ENCODE data around the gene SOAT1. TPM values are rescaled to one million over a fixed set of nuclear protein-coding genes. Genes with fewer than 3 reads are reported as not detected.
"Not testable (repeated sequence)": the region's sequence is repeated elsewhere in the genome, so short reads cannot be mapped to it uniquely, and the experiment has no call there.

Gene SOAT1
- polyA plus RNA-seq, 2 of the 4 experiments (the other 2 are of a cell fraction) = 19.0 to 62.1 TPM

DNA sequence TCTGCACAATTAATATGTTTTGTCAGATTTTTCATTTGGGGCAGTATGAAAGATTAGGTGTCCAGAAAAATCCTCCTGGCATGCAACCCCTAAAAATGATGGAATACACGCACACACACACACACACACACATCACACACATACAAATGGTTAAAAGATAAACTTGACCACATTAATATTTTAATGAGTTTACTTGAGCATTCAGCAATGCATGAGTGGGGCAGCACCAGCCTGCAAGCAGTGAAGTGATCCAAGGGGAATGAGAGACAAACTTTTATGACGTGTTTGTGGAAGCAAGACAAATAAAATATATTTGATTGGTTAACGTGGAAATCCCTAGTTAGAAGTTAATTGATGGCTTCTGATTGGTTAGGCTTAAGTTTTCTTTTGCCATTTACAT is 29.1 kb upstream of the SOAT1 start:
- Histone ChIP-seq H3K27ac (no peak overlapping the region), H3K4me1 (peaks cover 4% of the 10 kb centered on the region; the same call in 1 of the 3 replicates), H3K4me3 (no peak overlapping the region), H3K4me2 (no peak overlapping the region), H3K9me3 (no peaks in the 10 kb centered on the region)
- 44% methylated on average over 3 of the region's 3 CpGs for WGBS (ENCODE audit: missing lambda C conversion rate)
- FAIRE-seq (no peak), ATAC-seq (no peak), DNase-seq (ENCODE audit: low read depth in 1 of 2, low spot score in 1 of 2) (no peak)
- ChIA-PET CTCF (no interaction called here), POLR2A (no interaction called here)
- TF ChIP-seq, protein P1, sequence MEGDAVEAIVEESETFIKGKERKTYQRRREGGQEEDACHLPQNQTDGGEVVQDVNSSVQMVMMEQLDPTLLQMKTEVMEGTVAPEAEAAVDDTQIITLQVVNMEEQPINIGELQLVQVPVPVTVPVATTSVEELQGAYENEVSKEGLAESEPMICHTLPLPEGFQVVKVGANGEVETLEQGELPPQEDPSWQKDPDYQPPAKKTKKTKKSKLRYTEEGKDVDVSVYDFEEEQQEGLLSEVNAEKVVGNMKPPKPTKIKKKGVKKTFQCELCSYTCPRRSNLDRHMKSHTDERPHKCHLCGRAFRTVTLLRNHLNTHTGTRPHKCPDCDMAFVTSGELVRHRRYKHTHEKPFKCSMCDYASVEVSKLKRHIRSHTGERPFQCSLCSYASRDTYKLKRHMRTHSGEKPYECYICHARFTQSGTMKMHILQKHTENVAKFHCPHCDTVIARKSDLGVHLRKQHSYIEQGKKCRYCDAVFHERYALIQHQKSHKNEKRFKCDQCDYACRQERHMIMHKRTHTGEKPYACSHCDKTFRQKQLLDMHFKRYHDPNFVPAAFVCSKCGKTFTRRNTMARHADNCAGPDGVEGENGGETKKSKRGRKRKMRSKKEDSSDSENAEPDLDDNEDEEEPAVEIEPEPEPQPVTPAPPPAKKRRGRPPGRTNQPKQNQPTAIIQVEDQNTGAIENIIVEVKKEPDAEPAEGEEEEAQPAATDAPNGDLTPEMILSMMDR (IDR thresholded peaks at IDR 0.05) = no peak
- no peak for TF ChIP-seq EHMT2 (IDR thresholded peaks at IDR 0.05; ENCODE audit: low read depth)
- no peak for TF ChIP-seq GATA3 (IDR thresholded peaks at IDR 0.05; ENCODE audit: borderline replicate concordance)
- TF ChIP-seq EHF (CRISPR knock-in tag; IDR thresholded peaks at IDR 0.05) = no peak
- no peak for TF ChIP-seq CBX8 (IDR thresholded peaks at IDR 0.05)

- POLR2A ChIA-PET = no interaction called here
- FAIRE-seq (no peak), ATAC-seq (no peak)
Measured at GRCh38 chr1:179269071-179269470, 24.5 kb upstream of the SOAT1 start.

DNA sequence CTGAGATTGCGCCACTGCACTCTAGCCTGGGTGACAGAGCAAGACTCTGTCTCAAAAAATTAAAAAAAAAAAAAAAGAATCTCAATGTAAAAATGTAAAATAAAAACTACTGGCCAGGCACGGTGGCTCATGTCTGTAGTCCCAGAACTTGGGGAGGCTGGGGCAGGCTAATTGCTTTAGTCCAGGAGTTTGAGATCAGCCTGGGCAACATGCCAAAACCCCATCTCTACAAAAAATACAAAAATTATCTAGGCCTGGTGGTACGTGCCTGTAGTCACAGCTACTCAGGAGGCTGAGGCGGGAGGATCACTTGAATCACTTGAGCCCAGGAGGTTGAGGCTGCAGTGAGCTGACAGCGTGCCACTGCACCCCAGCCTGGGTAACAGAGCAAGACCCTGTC is 19.2 kb upstream of the SOAT1 start:
- ATAC-seq; H3K4me2 ChIP-seq; FAIRE-seq; DNase-seq (ENCODE audit: low read depth in 1 of 2, low spot score in 1 of 2); H3K4me1 ChIP-seq; H3K27ac ChIP-seq; H3K4me3 ChIP-seq; POLR2A ChIA-PET: not testable (repeated sequence)
- CTCF ChIA-PET = interaction anchor here (1.0 to 1.7 kb wide), 2 partner anchors 12 to 70 kb away, joined by 3 to 5 read pairs; no protein-coding TSS in a partner anchor
- 87% methylated on average over 5 of the region's 5 CpGs for WGBS (ENCODE audit: missing lambda C conversion rate)
- peaks cover 11% of the 10 kb centered on the region; the same call in 2 of the 3 replicates for H3K9me3 ChIP-seq

More at GRCh38 chr1:179269071-179269470, 24.5 kb upstream of the SOAT1 start:
- Histone ChIP-seq H3K4me2 (no peak overlapping the region), H3K4me1 (peaks cover 4% of the 10 kb centered on the region; the same call in 1 of the 3 replicates), H3K9me3 (no peaks in the 10 kb centered on the region), H3K27ac (no peak overlapping the region), H3K4me3 (no peak overlapping the region)
- CTCF ChIA-PET = interaction anchor here (0.6 to 0.8 kb wide), 2 partner anchors 23 to 1284 kb away, joined by 3 to 4 read pairs; no protein-coding TSS in a partner anchor
- TF ChIP-seq EP300 (IDR thresholded peaks at IDR 0.05) (no peak), EHF (CRISPR knock-in tag; IDR thresholded peaks at IDR 0.05) (no peak), RFX5 (IDR thresholded peaks at IDR 0.05) (no peak), HES2 (IDR thresholded peaks at IDR 0.05) (no peak), HOXB13 (CRISPR knock-in tag; IDR thresholded peaks at IDR 0.05; ENCODE audit: low read depth) (no peak), GATA3 (IDR thresholded peaks at IDR 0.05; ENCODE audit: borderline replicate concordance) (no peak), ATOH8 (CRISPR knock-in tag; IDR thresholded peaks at IDR 0.05; ENCODE audit: low read depth) (no peak), FOXS1 (CRISPR knock-in tag; IDR thresholded peaks at IDR 0.05) (no peak), JUNB (IDR thresholded peaks at IDR 0.05) (no peak), HDAC2 (IDR thresholded peaks at IDR 0.05) (no peak), FOSB (CRISPR knock-in tag; IDR thresholded peaks at IDR 0.05) (no peak), HOXA7 (CRISPR knock-in tag; IDR thresholded peaks at IDR 0.05) (no peak), RAD21 (conservative IDR thresholded peaks at IDR 0.05 in 1 of 2, IDR thresholded peaks at IDR 0.05 in 1 of 2) (no peak)
- TF ChIP-seq, protein P2, sequence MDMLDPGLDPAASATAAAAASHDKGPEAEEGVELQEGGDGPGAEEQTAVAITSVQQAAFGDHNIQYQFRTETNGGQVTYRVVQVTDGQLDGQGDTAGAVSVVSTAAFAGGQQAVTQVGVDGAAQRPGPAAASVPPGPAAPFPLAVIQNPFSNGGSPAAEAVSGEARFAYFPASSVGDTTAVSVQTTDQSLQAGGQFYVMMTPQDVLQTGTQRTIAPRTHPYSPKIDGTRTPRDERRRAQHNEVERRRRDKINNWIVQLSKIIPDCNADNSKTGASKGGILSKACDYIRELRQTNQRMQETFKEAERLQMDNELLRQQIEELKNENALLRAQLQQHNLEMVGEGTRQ (IDR thresholded peaks at IDR 0.05) = no peak
- TF ChIP-seq, protein P3, sequence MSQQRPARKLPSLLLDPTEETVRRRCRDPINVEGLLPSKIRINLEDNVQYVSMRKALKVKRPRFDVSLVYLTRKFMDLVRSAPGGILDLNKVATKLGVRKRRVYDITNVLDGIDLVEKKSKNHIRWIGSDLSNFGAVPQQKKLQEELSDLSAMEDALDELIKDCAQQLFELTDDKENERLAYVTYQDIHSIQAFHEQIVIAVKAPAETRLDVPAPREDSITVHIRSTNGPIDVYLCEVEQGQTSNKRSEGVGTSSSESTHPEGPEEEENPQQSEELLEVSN (IDR thresholded peaks at IDR 0.05; ENCODE audit: borderline replicate concordance, low read depth) = no peak
- no peak for DNase-seq (ENCODE audit: low read depth in 1 of 2, low spot score in 1 of 2)
